Activated CD4-positive, alpha-beta T cell treated with anti-CD3 and anti-CD28 coated beads for 36 hours (primary cell): Measurements from ENCODE around the gene CAMTA1. TPM values are rescaled to one million over a fixed set of nuclear protein-coding genes. Genes with fewer than 3 reads are reported as not detected.

Experiments used
- ATAC-seq: fragments of 200-7000 bp; cut with Tn5 transposase; one replicate; pipeline ENCODE4 v1.10.0; 2021; ENCODE audit warnings: mild to moderate bottlenecking, moderate library complexity
- CTCF ChIA-PET: fragments of 350-600 bp; sonication (Branson Sonifier 250); formaldehyde crosslinking; loops from one replicate; lab custom pipeline; 2021; ENCODE audit warnings: antibody characterized with exemption; lab: Charles Lee
- POLR2A ChIA-PET: fragments of 350-600 bp; sonication (Branson Sonifier 250); formaldehyde crosslinking; loops from one replicate; lab custom pipeline; 2021; ENCODE audit warnings: antibody characterized with exemption, inconsistent platforms; lab: Charles Lee
- DNase-seq: peaks from one replicate; pipeline ENCODE4 v3.0.0-alpha.2; 2020
- H3K27ac Mint-ChIP-seq: one replicate; pipeline ENCODE4 v1.8.0; 2021; ENCODE audit warnings: mixed read lengths
- H3K27me3 Mint-ChIP-seq: one replicate; pipeline ENCODE4 v1.8.0; 2021; ENCODE audit warnings: mixed read lengths
- H3K36me3 Mint-ChIP-seq: one replicate; pipeline ENCODE4 v1.8.0; 2021; ENCODE audit warnings: low read depth, mixed read lengths
- H3K4me1 Mint-ChIP-seq: one replicate; pipeline ENCODE4 v1.8.0; 2021; ENCODE audit warnings: mixed read lengths
- H3K4me3 Mint-ChIP-seq: one replicate; pipeline ENCODE4 v1.8.0; 2021; ENCODE audit warnings: mild to moderate bottlenecking, moderate library complexity, mixed read lengths
- H3K9me3 Mint-ChIP-seq: one replicate; pipeline ENCODE4 v1.8.0; 2021; ENCODE audit warnings: low read depth, mixed read lengths
- intact Hi-C, 2 experiments: fragments of 100-400 bp; cut with DNase I in 1 of 2; cut with micrococcal nuclease in 1 of 2; formaldehyde crosslinking; loops; one replicate each; pipeline versions ENCODE4 v1.14.2 to v1.15.1; 2022 to 2024; cut with DNase I, micrococcal nuclease
- total RNA-seq, 2 experiments: library from RNA; stranded (reverse); gene quantifications; one replicate each; pipeline ENCODE4 v1.2.3, GENCODE V29; 2021

CAMTA1 gene
- total RNA-seq, 2 experiments from 2014 or later, result 62.3 to 76.7 TPM

GRCh38 chr1:6969762-6970161 is 184.5 kb downstream of the CAMTA1 start:
- Mint-ChIP-seq H3K4me3 (no peak overlapping the region), H3K9me3 (no peaks in the 10 kb centered on the region), H3K27ac (no peak overlapping the region), H3K4me1 (peaks cover 21% of the 10 kb centered on the region), H3K27me3 (peaks cover 16% of the 10 kb centered on the region), H3K36me3 (no peaks in the 10 kb centered on the region)
- intact Hi-C loops, result loop anchor here in 1 of 2 experiments (10.0 kb wide), 1 partner anchor 975 kb away; the partner anchor contains the start of gene NPHP4
- CTCF ChIA-PET, result no interaction called here
- ATAC-seq (no peak), DNase-seq (no peak)
- POLR2A ChIA-PET, result no interaction called here

- peaks cover 21% of the 10 kb centered on the region for H3K4me1 Mint-ChIP-seq
- no peak for DNase-seq
- no peaks in the 10 kb centered on the region for H3K9me3 Mint-ChIP-seq
- no peak for ATAC-seq
- ChIA-PET POLR2A (no interaction called here), CTCF (no interaction called here)
- H3K27me3 Mint-ChIP-seq, result peaks cover 12% of the 10 kb centered on the region
- H3K27ac Mint-ChIP-seq, result no peak overlapping the region
- H3K4me3 Mint-ChIP-seq, result no peak overlapping the region
- H3K36me3 Mint-ChIP-seq, result no peaks in the 10 kb centered on the region
- intact Hi-C loops, result no loop called here
These were observed 185.0 kb downstream of the CAMTA1 start for GRCh38 chr1:6970221-6970620.

- no peaks in the 10 kb centered on the region for H3K9me3 Mint-ChIP-seq
- peaks cover 21% of the 10 kb centered on the region for H3K4me1 Mint-ChIP-seq
- POLR2A ChIA-PET, result no interaction called here
- CTCF ChIA-PET, result no interaction called here
- ATAC-seq (no peak), DNase-seq (no peak)
- H3K27ac Mint-ChIP-seq, result no peak overlapping the region
- intact Hi-C loops, result no loop called here
- H3K36me3 Mint-ChIP-seq, result no peaks in the 10 kb centered on the region
- H3K4me3 Mint-ChIP-seq, result no peak overlapping the region
- peaks cover 11% of the 10 kb centered on the region for H3K27me3 Mint-ChIP-seq
These were observed 185.8 kb downstream of the CAMTA1 start for GRCh38 chr1:6971048-6971447.

GRCh38 chr1:6971699-6972098 is 186.4 kb downstream of the CAMTA1 start:
- Mint-ChIP-seq H3K4me3 (no peak overlapping the region), H3K36me3 (no peaks in the 10 kb centered on the region), H3K27me3 (peaks cover 8% of the 10 kb centered on the region), H3K27ac (no peak overlapping the region), H3K4me1 (peaks cover 21% of the 10 kb centered on the region), H3K9me3 (no peaks in the 10 kb centered on the region)
- POLR2A ChIA-PET, result no interaction called here
- ATAC-seq (no peak), DNase-seq (no peak)
- intact Hi-C loops, result no loop called here
- CTCF ChIA-PET, result no interaction called here

- POLR2A ChIA-PET, result no interaction called here
- no peak overlapping the region for H3K27ac Mint-ChIP-seq
- CTCF ChIA-PET, result no interaction called here
- DNase-seq (no peak), ATAC-seq (no peak)
- H3K4me3 Mint-ChIP-seq, result no peak overlapping the region
- H3K4me1 Mint-ChIP-seq, result peaks cover 20% of the 10 kb centered on the region
- H3K36me3 Mint-ChIP-seq, result no peaks in the 10 kb centered on the region
- H3K27me3 Mint-ChIP-seq, result peaks cover 8% of the 10 kb centered on the region
- intact Hi-C loops, result no loop called here
- no peaks in the 10 kb centered on the region for H3K9me3 Mint-ChIP-seq
These were observed 187.1 kb downstream of the CAMTA1 start for GRCh38 chr1:6972399-6972798.

GRCh38 chr1:6975331-6976043 is 190.2 kb downstream of the CAMTA1 start:
- Mint-ChIP-seq H3K36me3 (no peaks in the 10 kb centered on the region), H3K4me1 (no peaks in the 10 kb centered on the region), H3K9me3 (no peaks in the 10 kb centered on the region), H3K27ac (no peak overlapping the region), H3K27me3 (peaks cover 2% of the 10 kb centered on the region), H3K4me3 (no peak overlapping the region)
- intact Hi-C loops, result no loop called here
- no peak for DNase-seq
- ATAC-seq, result no peak
- POLR2A ChIA-PET, result no interaction called here
- CTCF ChIA-PET, result interaction anchor here (0.5 kb wide), 1 partner anchor 1036 kb away, joined by 3 read pairs; no protein-coding TSS in a partner anchor

- H3K9me3 Mint-ChIP-seq, result no peaks in the 10 kb centered on the region
- no peaks in the 10 kb centered on the region for H3K4me1 Mint-ChIP-seq
- no peak for DNase-seq
- peaks cover 2% of the 10 kb centered on the region for H3K27me3 Mint-ChIP-seq
- H3K27ac Mint-ChIP-seq, result no peak overlapping the region
- H3K36me3 Mint-ChIP-seq, result no peaks in the 10 kb centered on the region
- ATAC-seq, result no peak
- POLR2A ChIA-PET, result no interaction called here
- intact Hi-C loops, result no loop called here
- no peak overlapping the region for H3K4me3 Mint-ChIP-seq
- CTCF ChIA-PET, result no interaction called here
These were observed 190.8 kb downstream of the CAMTA1 start for GRCh38 chr1:6976044-6976375.

GRCh38 chr1:6979003-6979613 is 193.9 kb downstream of the CAMTA1 start:
- intact Hi-C loops, result no loop called here
- H3K27ac Mint-ChIP-seq, result no peak overlapping the region
- H3K4me1 Mint-ChIP-seq, result no peaks in the 10 kb centered on the region
- ATAC-seq (no peak), DNase-seq (no peak)
- H3K36me3 Mint-ChIP-seq, result no peaks in the 10 kb centered on the region
- peaks cover 2% of the 10 kb centered on the region for H3K27me3 Mint-ChIP-seq
- H3K9me3 Mint-ChIP-seq, result no peaks in the 10 kb centered on the region
- CTCF ChIA-PET, result interaction anchor here (0.5 to 0.7 kb wide), 3 partner anchors 10 to 92 kb away, joined by 3 to 5 read pairs (median 5); no protein-coding TSS in a partner anchor
- no peak overlapping the region for H3K4me3 Mint-ChIP-seq
- POLR2A ChIA-PET, result no interaction called here

- DNase-seq (no peak), ATAC-seq (no peak)
- intact Hi-C loops, result no loop called here
- ChIA-PET POLR2A (no interaction called here), CTCF (no interaction called here)
- H3K36me3 Mint-ChIP-seq, result no peaks in the 10 kb centered on the region
- H3K4me3 Mint-ChIP-seq, result no peak overlapping the region
- H3K27ac Mint-ChIP-seq, result no peak overlapping the region
- H3K27me3 Mint-ChIP-seq, result peaks cover 2% of the 10 kb centered on the region
- H3K4me1 Mint-ChIP-seq, result no peaks in the 10 kb centered on the region
- no peaks in the 10 kb centered on the region for H3K9me3 Mint-ChIP-seq
These were observed 196.3 kb downstream of the CAMTA1 start for GRCh38 chr1:6981595-6981994.

GRCh38 chr1:6982443-6982842 is 197.2 kb downstream of the CAMTA1 start:
- DNase-seq, result no peak
- no peak for ATAC-seq
- H3K4me3 Mint-ChIP-seq, result no peak overlapping the region
- no peaks in the 10 kb centered on the region for H3K36me3 Mint-ChIP-seq
- H3K27me3 Mint-ChIP-seq, result peaks cover 2% of the 10 kb centered on the region
- POLR2A ChIA-PET, result no interaction called here
- H3K9me3 Mint-ChIP-seq, result no peaks in the 10 kb centered on the region
- no peaks in the 10 kb centered on the region for H3K4me1 Mint-ChIP-seq
- no peak overlapping the region for H3K27ac Mint-ChIP-seq
- intact Hi-C loops, result no loop called here
- CTCF ChIA-PET, result no interaction called here

- Mint-ChIP-seq H3K4me3 (no peak overlapping the region), H3K9me3 (no peaks in the 10 kb centered on the region), H3K36me3 (no peaks in the 10 kb centered on the region), H3K27me3 (peaks cover 4% of the 10 kb centered on the region), H3K27ac (no peak overlapping the region), H3K4me1 (no peaks in the 10 kb centered on the region)
- CTCF ChIA-PET, result no interaction called here
- ATAC-seq (no peak), DNase-seq (no peak)
- intact Hi-C loops, result no loop called here
- POLR2A ChIA-PET, result no interaction called here
These were observed 197.6 kb downstream of the CAMTA1 start for GRCh38 chr1:6982860-6983259.

GRCh38 chr1:6984536-6984935 is 199.3 kb downstream of the CAMTA1 start:
- Mint-ChIP-seq H3K9me3 (no peaks in the 10 kb centered on the region), H3K4me3 (no peak overlapping the region), H3K27ac (no peak overlapping the region), H3K27me3 (peaks cover 5% of the 10 kb centered on the region), H3K36me3 (no peaks in the 10 kb centered on the region), H3K4me1 (no peaks in the 10 kb centered on the region)
- POLR2A ChIA-PET, result no interaction called here
- ATAC-seq, result no peak
- DNase-seq, result no peak
- intact Hi-C loops, result no loop called here
- CTCF ChIA-PET, result interaction anchor here (0.6 kb wide), 1 partner anchor 85 kb away, joined by 3 read pairs; no protein-coding TSS in a partner anchor
